NCI-H2171 treated with DMSO at 0.1 percent for 48 hours (cell line): ENCODE measurements around the gene NAPEPLD.
"Not testable (repeated sequence)": the region's sequence is repeated elsewhere in the genome, so short reads cannot be mapped to it uniquely, and the experiment has no call there.

Source experiments
- DNase-seq: peaks from one replicate; lab custom pipeline; 2025; lab: John Stamatoyannopoulos, UW

The NAPEPLD gene

GRCh38 chr7:103148994-103149807 lies at the start of gene NAPEPLD:
Gene NAPEPLD (minus strand): TSS chr7:103149099. CDS start chr7:103128776, 20,323 bp downstream.
- peak; percentile 90 for DNase-seq

DNA sequence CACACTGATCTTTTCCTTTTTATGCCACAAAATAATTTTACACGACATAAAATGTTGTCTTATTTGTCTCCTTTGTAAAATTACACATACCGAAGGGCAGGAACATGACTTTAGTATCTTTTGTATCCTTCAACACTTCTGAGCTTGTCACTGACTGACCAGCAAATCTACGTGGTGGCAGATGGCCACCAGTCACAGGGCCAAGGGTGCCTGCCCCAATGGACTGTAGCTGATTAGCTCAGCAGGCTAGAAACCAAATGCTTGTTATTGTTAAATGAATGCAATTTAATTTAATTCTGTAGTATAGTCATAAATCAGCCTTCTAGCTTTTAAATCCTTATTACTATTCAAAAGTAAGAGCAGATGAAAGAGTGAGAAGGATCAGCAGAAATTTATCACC lies 49.2 kb upstream of the NAPEPLD start:
- DNase-seq: not testable (repeated sequence)

- not testable (repeated sequence) for DNase-seq
Measured at GRCh38 chr7:103195364-103195763, 46.5 kb upstream of the NAPEPLD start.

GRCh38 chr7:103172415-103173146 lies 23.7 kb upstream of the NAPEPLD start:
- DNase-seq: peak; percentile 84

- peak; percentile 84 for DNase-seq
Measured at GRCh38 chr7:103171695-103172414, 23.0 kb upstream of the NAPEPLD start.

DNA sequence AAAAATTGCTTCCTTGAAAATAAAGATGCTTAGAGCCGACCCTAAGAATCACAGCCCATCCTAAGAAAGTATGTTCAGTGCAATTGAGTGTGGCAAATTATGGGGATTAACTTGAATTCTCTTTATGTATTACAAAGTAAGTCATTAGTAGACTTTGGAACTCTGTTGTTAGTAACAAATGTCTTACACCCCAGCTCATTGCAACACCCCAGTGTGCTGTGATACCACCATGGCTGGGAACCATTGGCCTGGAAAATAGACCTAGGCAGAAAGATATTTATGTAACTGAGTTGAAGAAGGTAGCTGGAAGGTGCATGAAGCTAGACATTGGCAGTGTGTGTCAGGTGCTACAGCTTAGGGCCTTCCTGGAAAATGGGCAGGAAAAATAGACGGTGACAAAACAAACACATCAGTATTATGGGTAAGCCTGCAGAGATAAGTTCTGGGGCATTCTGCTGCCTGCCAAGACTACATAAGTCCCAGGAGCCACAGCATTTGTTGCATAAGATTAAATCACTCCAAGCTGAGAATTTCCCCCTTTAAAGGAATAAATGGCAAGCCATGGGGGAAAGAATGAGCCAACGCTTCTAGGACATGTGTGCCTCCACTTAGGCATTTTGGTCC lies 18.1 kb upstream of the NAPEPLD start:
- not testable (repeated sequence) for DNase-seq

GRCh38 chr7:103163087-103163825 lies 14.4 kb upstream of the NAPEPLD start:
- not testable (repeated sequence) for DNase-seq

- DNase-seq: not testable (repeated sequence)
Measured at GRCh38 chr7:103162641-103163040, 13.7 kb upstream of the NAPEPLD start.

DNA sequence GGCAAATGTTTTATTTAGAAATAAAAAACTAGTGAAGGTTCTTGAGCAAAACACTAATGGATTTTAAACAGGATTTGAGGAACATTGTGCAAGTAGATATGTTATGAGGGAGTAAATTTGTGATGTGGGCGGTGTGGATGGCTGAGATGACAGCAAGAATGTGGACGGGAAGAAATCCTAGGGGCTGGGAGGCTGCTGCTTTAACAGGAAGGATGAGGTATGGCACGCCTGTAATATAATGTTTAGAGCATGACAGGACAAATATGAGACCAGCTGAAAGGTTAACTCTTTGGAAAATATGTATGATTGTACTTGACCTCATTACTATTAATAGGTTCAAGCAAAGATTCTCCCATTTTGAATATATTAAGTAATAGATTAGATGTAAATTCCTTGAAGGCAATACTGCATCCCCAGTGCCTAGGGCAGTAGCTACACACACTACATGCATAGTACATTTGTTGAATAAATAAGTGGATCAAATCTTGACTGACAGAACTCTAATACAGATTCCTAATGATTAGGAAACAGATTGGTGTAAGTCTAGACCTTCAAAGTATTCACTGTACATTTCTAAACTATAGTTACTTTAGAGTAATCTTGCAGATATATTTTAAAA lies 13.2 kb upstream of the NAPEPLD start:
- DNase-seq: not testable (repeated sequence)

GRCh38 chr7:103159072-103159471 lies 10.2 kb upstream of the NAPEPLD start:
- not testable (repeated sequence) for DNase-seq

DNA sequence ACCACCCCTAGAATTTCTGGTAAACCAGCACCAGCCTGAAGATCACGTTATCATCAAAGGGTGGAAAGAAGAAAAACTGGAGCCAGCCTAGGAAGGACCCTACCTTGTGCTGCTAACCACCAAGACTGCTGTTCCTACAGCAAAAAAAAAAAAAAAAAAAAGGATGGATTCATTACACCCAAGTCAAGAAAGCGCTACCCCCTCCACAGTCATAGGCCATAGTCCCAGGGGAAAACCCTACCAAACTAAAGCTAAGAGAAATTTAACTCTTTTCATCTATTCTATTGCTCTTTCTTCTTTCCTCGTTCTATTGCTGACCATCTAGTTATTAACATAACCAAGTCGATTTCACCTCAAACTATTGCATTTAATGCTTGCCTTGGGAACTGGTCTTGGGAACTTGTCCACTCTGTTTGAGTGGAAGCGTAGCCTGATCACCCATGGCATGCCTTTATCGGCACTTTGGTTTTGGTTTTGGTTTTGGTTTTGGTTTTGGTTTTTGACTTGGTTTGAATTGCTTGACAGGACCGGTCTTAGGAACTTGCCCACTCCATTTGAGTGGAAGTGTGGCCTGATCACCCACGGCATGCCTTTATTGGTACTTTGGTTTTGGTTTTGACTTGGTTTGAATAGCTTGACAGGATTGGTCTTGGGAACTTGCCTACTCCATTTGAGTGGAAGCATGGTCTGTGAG lies 6.6 kb upstream of the NAPEPLD start:
- DNase-seq: not testable (repeated sequence)

GRCh38 chr7:103154042-103154441 lies 5.1 kb upstream of the NAPEPLD start:
- DNase-seq: no peak

DNA sequence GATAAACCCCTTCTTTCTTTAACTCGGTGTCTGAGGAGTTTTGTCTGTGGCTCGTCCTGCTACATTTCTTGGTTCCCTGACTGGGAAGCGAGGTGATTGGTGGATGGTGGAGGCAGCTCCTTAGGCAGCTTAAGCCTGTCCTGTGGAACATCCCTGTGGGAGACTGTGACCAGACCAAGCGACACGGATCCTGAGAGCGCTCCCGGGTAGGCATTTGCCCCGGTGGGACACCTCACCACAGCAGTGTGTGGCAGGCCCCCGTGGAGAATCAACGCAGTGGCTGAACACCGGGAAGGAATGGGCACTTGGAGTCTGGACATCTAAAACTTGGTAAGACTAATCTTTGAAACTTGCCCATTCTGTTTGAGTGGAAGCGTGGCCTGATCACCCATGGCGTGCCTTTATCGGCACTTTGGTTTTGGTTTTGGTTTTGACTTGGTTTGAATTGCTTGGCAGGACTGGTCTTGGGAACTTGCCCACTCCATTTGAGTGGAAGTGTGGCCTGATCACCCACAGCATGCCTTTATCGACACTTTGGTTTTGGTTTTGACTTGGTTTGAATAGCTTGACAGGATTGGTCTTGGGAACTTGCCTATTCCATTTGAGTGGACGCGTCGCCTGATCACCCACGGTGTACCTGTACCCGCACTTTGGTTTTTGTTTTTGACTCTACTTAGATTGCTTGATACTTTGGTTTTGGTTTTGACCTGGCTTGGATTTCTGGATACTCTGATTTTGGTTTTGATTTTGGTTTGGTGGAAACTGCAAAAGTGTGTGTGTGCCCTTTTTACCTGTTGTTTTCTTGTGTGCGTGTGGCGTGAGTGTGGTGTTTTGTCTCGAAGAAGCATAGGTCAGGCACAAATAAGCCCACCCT lies 4.1 kb upstream of the NAPEPLD start:
- not testable (repeated sequence) for DNase-seq

- not testable (repeated sequence) for DNase-seq
Measured at GRCh38 chr7:103151993-103152676, 3.2 kb upstream of the NAPEPLD start.

DNA sequence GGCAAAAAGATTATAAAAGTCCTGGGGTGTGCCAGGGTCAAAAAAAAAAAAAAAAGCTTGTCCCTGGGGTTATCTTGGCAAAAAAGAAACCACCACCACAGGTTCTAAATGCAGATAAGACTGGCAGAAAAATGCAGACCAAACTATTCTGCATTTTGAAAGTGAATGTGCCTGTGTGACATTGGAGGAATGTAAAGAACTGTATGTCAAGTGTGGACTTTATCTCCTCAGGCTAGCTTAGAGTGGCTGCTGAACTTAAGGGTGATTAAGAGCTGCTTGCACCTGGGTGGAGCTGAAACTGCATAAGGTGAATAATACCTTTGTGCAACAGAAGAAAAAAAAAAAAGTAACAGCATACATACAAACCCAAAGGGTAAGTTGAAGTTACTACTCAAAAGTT lies 1.3 kb upstream of the NAPEPLD start:
- DNase-seq: no peak

DNA sequence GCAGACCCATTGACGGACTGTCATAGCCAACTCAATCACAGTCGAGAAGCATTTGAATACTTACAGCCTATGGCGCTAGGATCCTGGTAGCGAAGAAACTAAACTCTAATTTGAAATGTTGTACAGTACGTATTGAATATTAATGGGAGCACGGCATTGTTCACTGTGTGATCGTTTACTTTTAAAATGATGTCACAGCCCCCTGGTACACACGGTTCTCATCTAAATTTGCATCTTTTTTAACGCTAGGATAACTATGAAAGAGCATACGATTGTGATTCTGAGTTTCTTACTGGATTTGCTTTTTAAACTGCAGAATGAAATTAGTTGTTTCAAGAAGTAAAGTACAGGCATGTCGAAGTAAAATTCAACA lies 895 bp upstream of the NAPEPLD start:
- DNase-seq: no peak

DNA sequence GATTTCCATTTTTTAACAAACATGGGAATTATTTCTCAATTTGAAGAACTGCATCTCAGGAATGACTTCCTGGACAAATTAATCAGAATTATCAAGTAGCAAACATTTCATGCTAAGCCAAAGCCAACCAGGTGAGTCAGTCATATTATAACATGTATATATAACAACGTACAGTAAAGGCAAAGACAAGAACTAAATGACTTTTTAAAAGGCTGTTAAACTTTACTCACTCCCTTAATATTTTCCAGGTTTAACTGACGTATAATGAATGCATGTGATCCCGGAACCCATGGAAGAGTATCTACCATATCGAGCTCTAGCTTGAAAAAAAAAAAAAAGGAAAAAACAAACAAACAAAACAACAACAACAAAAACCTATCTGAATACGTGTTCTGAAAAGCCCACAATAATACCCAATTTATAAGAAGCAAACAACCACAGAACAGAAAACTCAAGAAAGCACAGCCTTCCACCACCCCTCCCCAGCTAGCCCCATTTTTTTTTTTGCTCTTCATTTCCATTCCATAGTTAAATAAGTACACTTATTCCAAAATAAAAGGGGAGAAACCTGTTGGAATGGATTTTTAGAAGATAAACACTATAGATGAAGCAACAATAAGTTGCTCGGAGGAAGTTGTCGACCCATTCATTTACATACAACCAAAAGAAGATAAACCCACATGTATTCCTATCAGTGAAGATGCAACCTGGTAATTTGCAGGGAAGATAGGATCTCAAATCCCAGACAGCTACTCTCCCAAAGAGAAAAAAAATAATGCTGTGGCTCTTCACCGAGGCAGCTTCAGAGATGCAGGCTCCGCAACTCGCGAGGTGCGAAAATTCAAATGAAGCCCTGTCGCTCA lies 537 bp downstream of the NAPEPLD start:
- DNase-seq: peak; percentile 35

DNA sequence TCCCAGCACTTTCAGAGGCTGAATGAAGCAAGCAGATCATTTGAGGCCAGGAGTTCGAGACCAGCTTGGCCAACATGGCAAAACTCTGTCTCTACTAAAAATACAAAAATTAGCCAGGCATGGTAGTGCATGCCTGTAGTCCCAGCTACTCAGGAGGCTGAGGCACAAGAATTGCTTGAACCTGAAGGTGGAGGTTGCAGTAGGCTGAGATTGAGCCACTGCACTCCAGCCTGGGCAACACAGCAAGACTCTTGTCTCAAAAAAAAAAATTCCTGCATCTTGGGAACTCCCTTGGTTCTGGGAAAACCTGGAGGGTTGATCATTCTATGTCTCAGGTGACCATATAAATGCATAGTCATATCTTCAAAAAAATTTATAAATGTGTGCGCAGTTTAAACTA lies 4.1 kb downstream of the NAPEPLD start:
- not testable (repeated sequence) for DNase-seq
